ENCODE data around the gene ASB8.
"Not testable (repeated sequence)": the region's sequence is repeated elsewhere in the genome, so short reads cannot be mapped to it uniquely, and the experiment has no call there.

Gene ASB8

GRCh38 chr12:48118284-48118871 is 38.9 kb downstream of the ASB8 start:
- no peak for DNase-seq (ENCODE audit: insufficient read length, low spot score)
- peak; percentile 74 for FAIRE-seq
- TF ChIP-seq POLR2A (IDR thresholded peaks at IDR 0.05; ENCODE audit: low read depth, low read length), result no peak

GRCh38 chr12:48115957-48116356 is 41.4 kb downstream of the ASB8 start:
- DNase-seq (ENCODE audit: insufficient read length, low spot score), result no peak
- no peak for TF ChIP-seq POLR2A (IDR thresholded peaks at IDR 0.05; ENCODE audit: low read depth, low read length)
- FAIRE-seq, result no peak

GRCh38 chr12:48111312-48111693 is 46.0 kb downstream of the ASB8 start:
- DNase-seq (ENCODE audit: insufficient read length, low spot score); FAIRE-seq: not testable (repeated sequence)

GRCh38 chr12:48110691-48111311 is 46.5 kb downstream of the ASB8 start:
- no peak for DNase-seq (ENCODE audit: insufficient read length, low spot score)
- TF ChIP-seq POLR2A (IDR thresholded peaks at IDR 0.05; ENCODE audit: low read depth, low read length), result no peak
- no peak for FAIRE-seq

- DNase-seq (ENCODE audit: insufficient read length, low spot score), result no peak
- TF ChIP-seq POLR2A (IDR thresholded peaks at IDR 0.05; ENCODE audit: low read depth, low read length), result no peak
- FAIRE-seq, result no peak
These were observed 47.9 kb downstream of the ASB8 start for GRCh38 chr12:48109424-48109823.

GRCh38 chr12:48106681-48107613 is 50.4 kb downstream of the ASB8 start:
- no peak for TF ChIP-seq POLR2A (IDR thresholded peaks at IDR 0.05; ENCODE audit: low read depth, low read length)
- DNase-seq (ENCODE audit: insufficient read length, low spot score) (no peak), FAIRE-seq (no peak)

- DNase-seq (ENCODE audit: insufficient read length, low spot score) (peak; percentile 62), FAIRE-seq (peak; percentile 23)
- peak; percentile 50; the same call in 1 of the 2 replicates for TF ChIP-seq POLR2A (IDR thresholded peaks at IDR 0.05; ENCODE audit: low read depth, low read length)
These were observed 51.2 kb downstream of the ASB8 start, which contains the start of gene SENP1 for GRCh38 chr12:48105867-48106680. Gene SENP1, minus strand, starts transcription at chr12:48106079. Its CDS starts 4,607 bp downstream, at chr12:48101472.

- TF ChIP-seq POLR2A (IDR thresholded peaks at IDR 0.05; ENCODE audit: low read depth, low read length), result no peak; the same call in 1 of the 2 replicates
- FAIRE-seq (peak; percentile 23), DNase-seq (ENCODE audit: insufficient read length, low spot score) (no peak)
These were observed 51.9 kb downstream of the ASB8 start for GRCh38 chr12:48105321-48105866.

- TF ChIP-seq POLR2A (IDR thresholded peaks at IDR 0.05; ENCODE audit: low read depth, low read length), result no peak
- DNase-seq (ENCODE audit: insufficient read length, low spot score) (no peak), FAIRE-seq (peak; percentile 72)
These were observed 52.8 kb downstream of the ASB8 start for GRCh38 chr12:48104531-48104930.

Data from H54 (cell line).